HEK293T (cell line): Measurements from ENCODE around the gene MRPL12.

Experiments used
- ARNT ChIP-seq: fragments of 450-650 bp; IDR thresholded peaks from 2 replicates; pipeline ENCODE4 v1.6.1; 2017; ENCODE audit warnings: mild to moderate bottlenecking
- BHLHE40 ChIP-seq: fragments of 450-650 bp; IDR thresholded peaks from 2 replicates; pipeline ENCODE4 v1.6.1; 2016; ENCODE audit warnings: mild to moderate bottlenecking, moderate library complexity, borderline replicate concordance
- CTBP1 ChIP-seq: fragments of 450-650 bp; IDR thresholded peaks from 2 replicates; pipeline ENCODE4 v1.6.1; 2016; ENCODE audit warnings: borderline replicate concordance
- SP1 ChIP-seq: fragments of 450-650 bp; IDR thresholded peaks from 2 replicates; pipeline ENCODE4 v1.6.1; 2017
- ZNF384 ChIP-seq: fragments of 450-650 bp; IDR thresholded peaks from 2 replicates; pipeline ENCODE4 v1.6.1; 2016

DNA sequence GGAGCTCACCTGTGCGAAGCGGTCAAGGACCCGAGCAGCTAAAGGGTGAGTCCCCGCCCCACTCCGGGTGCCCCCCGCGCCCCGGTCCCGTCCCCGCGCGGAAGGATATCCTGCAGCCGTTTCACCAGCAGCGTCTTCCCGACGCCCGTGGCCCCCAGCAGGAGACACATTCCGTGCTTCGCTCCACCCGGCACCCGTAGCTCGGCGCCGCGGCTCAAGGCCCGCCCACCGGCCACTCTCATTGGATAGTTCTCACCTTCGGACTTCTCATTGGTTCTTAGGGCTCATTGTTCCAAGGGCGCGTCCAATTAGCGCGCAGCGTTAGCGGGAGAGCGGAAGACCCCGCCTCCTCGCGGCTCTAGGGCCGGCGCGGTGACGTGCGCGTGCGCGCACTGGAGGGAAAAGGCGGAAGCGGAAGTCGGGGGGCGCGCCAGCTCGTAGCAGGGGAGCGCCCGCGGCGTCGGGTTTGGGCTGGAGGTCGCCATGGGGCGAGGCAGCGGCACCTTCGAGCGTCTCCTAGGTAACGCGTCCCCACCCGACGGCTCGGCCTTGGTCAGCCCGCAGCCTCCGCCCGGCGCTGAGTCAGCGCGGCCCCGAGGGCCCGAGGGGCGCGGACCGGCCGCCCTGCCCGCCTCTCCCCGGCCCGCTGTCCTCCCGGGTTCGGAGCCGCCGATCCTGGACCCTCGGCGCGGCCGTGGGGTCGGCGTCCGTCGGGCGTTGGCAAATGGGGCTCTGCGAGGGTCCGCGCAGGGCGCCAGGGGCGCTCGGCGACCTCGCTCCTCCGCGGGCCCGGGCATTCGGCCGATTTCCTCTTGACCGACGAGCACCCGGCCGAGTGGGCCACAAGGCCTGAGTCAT lies 19.4 kb upstream of the MRPL12 start, which contains the start of the genes ARL16 and HGS:
- TF ChIP-seq ARNT: no peak
- no peak for TF ChIP-seq CTBP1
- no peak for TF ChIP-seq ZNF384
- TF ChIP-seq BHLHE40: no peak
- no peak for TF ChIP-seq SP1
